ENCODE results near the gene ICA1.

- no peak for TF ChIP-seq EZH2 (IDR thresholded peaks at IDR 0.05)
- no peak for TF ChIP-seq POLR2AphosphoS5 (IDR thresholded peaks at IDR 0.05; ENCODE audit: borderline replicate concordance, low read depth, low read length)
These were observed 25.1 kb downstream of the ICA1 start for GRCh38 chr7:8236780-8237407.

All from SK-N-MC (cell line).